ELF-1 (cell line): Measurements from ENCODE around the gene ZNF429.
"Not testable (repeated sequence)": the region's sequence is repeated elsewhere in the genome, so short reads cannot be mapped to it uniquely, and the experiment has no call there.

ENCODE experiments used
- DNase-seq: peaks from one replicate; pipeline ENCODE4 v3.0.0-alpha.2; 2016; ENCODE audit warnings: low read depth, low spot score

ZNF429 gene

GRCh38 chr19:21513651-21514050, 8.2 kb downstream of the ZNF429 start:
- DNase-seq, result no peak

GRCh38 chr19:21519488-21519887, 14.1 kb downstream of the ZNF429 start:
- no peak for DNase-seq

- DNase-seq, result no peak
Measured at GRCh38 chr19:21532904-21533303, 27.5 kb downstream of the ZNF429 start.

GRCh38 chr19:21536741-21537290, 31.4 kb downstream of the ZNF429 start:
- DNase-seq, result not testable (repeated sequence)

GRCh38 chr19:21559444-21559843, 54.0 kb downstream of the ZNF429 start:
- DNase-seq, result no peak

- no peak for DNase-seq
Measured at GRCh38 chr19:21564406-21564805, 59.0 kb downstream of the ZNF429 start.

- no peak for DNase-seq
Measured at GRCh38 chr19:21566073-21566472, 60.7 kb downstream of the ZNF429 start.

- DNase-seq, result not testable (repeated sequence)
Measured at GRCh38 chr19:21567806-21568205, 62.4 kb downstream of the ZNF429 start.

GRCh38 chr19:21568816-21569493, 63.6 kb downstream of the ZNF429 start:
- DNase-seq, result peak; percentile 78

- DNase-seq, result no peak
Measured at GRCh38 chr19:21569494-21569865, 64.1 kb downstream of the ZNF429 start.

GRCh38 chr19:21571316-21571715, 65.9 kb downstream of the ZNF429 start:
- no peak for DNase-seq

GRCh38 chr19:21574607-21575006, 69.2 kb downstream of the ZNF429 start:
- no peak for DNase-seq

- DNase-seq, result no peak
Measured at GRCh38 chr19:21576481-21576880, 71.1 kb downstream of the ZNF429 start.

GRCh38 chr19:21580101-21580500, 74.7 kb downstream of the ZNF429 start:
- DNase-seq, result no peak

GRCh38 chr19:21580818-21581217, 75.4 kb downstream of the ZNF429 start:
- DNase-seq, result no peak

- DNase-seq, result no peak
Measured at GRCh38 chr19:21581646-21582240, 76.3 kb downstream of the ZNF429 start.

- DNase-seq, result no peak
Measured at GRCh38 chr19:21584537-21584936, 79.1 kb downstream of the ZNF429 start.

GRCh38 chr19:21585281-21585890, 80.0 kb downstream of the ZNF429 start:
- no peak for DNase-seq

GRCh38 chr19:21586311-21587116, 81.1 kb downstream of the ZNF429 start:
- peak; percentile 10 for DNase-seq

GRCh38 chr19:21587117-21587461, 81.7 kb downstream of the ZNF429 start:
- DNase-seq, result no peak

GRCh38 chr19:21587549-21587948, 82.1 kb downstream of the ZNF429 start:
- no peak for DNase-seq

GRCh38 chr19:21588065-21588601, 82.7 kb downstream of the ZNF429 start:
- DNase-seq, result no peak
